Measurements from ENCODE around the gene CXCL6. TPM values are rescaled to one million over a fixed set of nuclear protein-coding genes. Genes with fewer than 3 reads are reported as not detected.

Gene CXCL6
- total RNA-seq = not detected in 2 replicates

GRCh38 chr4:73836373-73837279, at the start of gene CXCL6:
TSS of gene CXCL6 (plus strand) at chr4:73836678. CDS start at chr4:73836751, 73 bp downstream.
- intact Hi-C loops (cut with micrococcal nuclease) = no loop called here

GRCh38 chr4:73788411-73788810, 48.1 kb upstream of the CXCL6 start:
- intact Hi-C loops (cut with micrococcal nuclease) = no loop called here

GRCh38 chr4:73798842-73799241, 37.6 kb upstream of the CXCL6 start:
- intact Hi-C loops (cut with micrococcal nuclease) = no loop called here

GRCh38 chr4:73800206-73800605, 36.3 kb upstream of the CXCL6 start:
- intact Hi-C loops (cut with micrococcal nuclease) = no loop called here

GRCh38 chr4:73801692-73802091, 34.8 kb upstream of the CXCL6 start:
- intact Hi-C loops (cut with micrococcal nuclease) = no loop called here

GRCh38 chr4:73803213-73803612, 33.3 kb upstream of the CXCL6 start:
- intact Hi-C loops (cut with micrococcal nuclease) = no loop called here

- intact Hi-C loops (cut with micrococcal nuclease) = no loop called here
These were observed 26.3 kb upstream of the CXCL6 start for GRCh38 chr4:73810191-73810590.

GRCh38 chr4:73811841-73812240, 24.6 kb upstream of the CXCL6 start:
- intact Hi-C loops (cut with micrococcal nuclease) = no loop called here

GRCh38 chr4:73814679-73815078, 21.8 kb upstream of the CXCL6 start:
- intact Hi-C loops (cut with micrococcal nuclease) = no loop called here

GRCh38 chr4:73815145-73815544, 21.3 kb upstream of the CXCL6 start:
- intact Hi-C loops (cut with micrococcal nuclease) = no loop called here

GRCh38 chr4:73816814-73817213, 19.7 kb upstream of the CXCL6 start:
- intact Hi-C loops (cut with micrococcal nuclease) = no loop called here

- intact Hi-C loops (cut with micrococcal nuclease) = no loop called here
These were observed 19.1 kb upstream of the CXCL6 start for GRCh38 chr4:73817341-73817740.

- intact Hi-C loops (cut with micrococcal nuclease) = no loop called here
These were observed 15.2 kb upstream of the CXCL6 start for GRCh38 chr4:73821325-73821724.

GRCh38 chr4:73822389-73822788, 14.1 kb upstream of the CXCL6 start:
- intact Hi-C loops (cut with micrococcal nuclease) = no loop called here

- intact Hi-C loops (cut with micrococcal nuclease) = no loop called here
These were observed 13.5 kb upstream of the CXCL6 start for GRCh38 chr4:73822812-73823504.

GRCh38 chr4:73823760-73824159, 12.7 kb upstream of the CXCL6 start:
- intact Hi-C loops (cut with micrococcal nuclease) = no loop called here

- intact Hi-C loops (cut with micrococcal nuclease) = no loop called here
These were observed 7.5 kb upstream of the CXCL6 start for GRCh38 chr4:73828956-73829355.

GRCh38 chr4:73831569-73831968, 4.9 kb upstream of the CXCL6 start:
- intact Hi-C loops (cut with micrococcal nuclease) = no loop called here

GRCh38 chr4:73832651-73833237, 3.7 kb upstream of the CXCL6 start:
- intact Hi-C loops (cut with micrococcal nuclease) = no loop called here

- intact Hi-C loops (cut with micrococcal nuclease) = no loop called here
These were observed 2.6 kb downstream of the CXCL6 start for GRCh38 chr4:73839071-73839470.

GRCh38 chr4:73839715-73840114, 3.2 kb downstream of the CXCL6 start:
- intact Hi-C loops (cut with micrococcal nuclease) = no loop called here

- intact Hi-C loops (cut with micrococcal nuclease) = no loop called here
These were observed 4.9 kb downstream of the CXCL6 start for GRCh38 chr4:73841243-73841925.

Measured in T-helper 2 cell treated with Interferon-gamma antibody and Interleukin-4, amounts not matched to agents 100 ng/mL and 5 ng/mL, for 36 hours (primary cell).